ENCODE results near the gene EPX. TPM values are rescaled to one million over a fixed set of nuclear protein-coding genes. Genes with fewer than 3 reads are reported as not detected.

Gene EPX
- total RNA-seq, 1 donor from 2014 or later, result 1.9 TPM

- DNase-seq, result no peak
Observed at GRCh38 chr17:58184986-58185761, 7.4 kb upstream of the EPX start.

GRCh38 chr17:58186591-58186990 is 5.9 kb upstream of the EPX start:
- DNase-seq, result no peak

GRCh38 chr17:58187063-58187462 is 5.5 kb upstream of the EPX start:
- no peak for DNase-seq

GRCh38 chr17:58187675-58188074 is 4.9 kb upstream of the EPX start:
- DNase-seq, result no peak

- DNase-seq, result no peak
Observed at GRCh38 chr17:58189436-58190146, 2.9 kb upstream of the EPX start.

- no peak for DNase-seq
Observed at GRCh38 chr17:58191241-58191896, 1.2 kb upstream of the EPX start.

- DNase-seq, result no peak
Observed at GRCh38 chr17:58193641-58194255, 1.2 kb downstream of the EPX start.

- no peak for DNase-seq
Observed at GRCh38 chr17:58195518-58196123, 3.1 kb downstream of the EPX start.

GRCh38 chr17:58196610-58197009 is 4.1 kb downstream of the EPX start:
- DNase-seq, result no peak

GRCh38 chr17:58200024-58200633 is 7.6 kb downstream of the EPX start:
- DNase-seq, result no peak

- DNase-seq, result no peak
Observed at GRCh38 chr17:58202859-58203258, 10.3 kb downstream of the EPX start.

GRCh38 chr17:58204796-58205195 is 12.3 kb downstream of the EPX start:
- no peak for DNase-seq

- DNase-seq, result no peak
Observed at GRCh38 chr17:58205936-58206335, 13.4 kb downstream of the EPX start.

- no peak for DNase-seq
Observed at GRCh38 chr17:58207451-58207850, 14.9 kb downstream of the EPX start.

GRCh38 chr17:58208344-58208743 is 15.8 kb downstream of the EPX start:
- no peak for DNase-seq

GRCh38 chr17:58210922-58211321 is 18.4 kb downstream of the EPX start:
- no peak for DNase-seq

GRCh38 chr17:58215685-58216084 is 23.2 kb downstream of the EPX start:
- no peak for DNase-seq

GRCh38 chr17:58217766-58218165 is 25.2 kb downstream of the EPX start:
- no peak for DNase-seq

- peak; percentile 93 for DNase-seq
Observed at GRCh38 chr17:58219007-58219788, 26.7 kb downstream of the EPX start, which contains the start of gene MKS1. TSS of gene MKS1 (minus strand) at chr17:58219255. CDS start at chr17:58219230, 25 bp downstream.

GRCh38 chr17:58219789-58220183 is 27.3 kb downstream of the EPX start:
- DNase-seq, result no peak

GRCh38 chr17:58224315-58224714 is 31.8 kb downstream of the EPX start:
- DNase-seq, result no peak
